Keratinocyte (primary cell): ENCODE measurements around the gene LRRN4CL. TPM values are rescaled to one million over a fixed set of nuclear protein-coding genes. Genes with fewer than 3 reads are reported as not detected.
"Not testable (repeated sequence)": the region's sequence is repeated elsewhere in the genome, so short reads cannot be mapped to it uniquely, and the experiment has no call there.

ENCODE experiments used
- DNase-seq: peaks from one replicate; pipeline ENCODE4 v3.0.0-alpha.2; 2011; ENCODE audit warnings: low read depth, missing footprints, low spot score
- FAIRE-seq: peaks from 2 replicates; lab custom pipeline; 2011; peaks lifted over from hg19 to GRCh38; lab: Jason Lieb, UNC
- H2AFZ ChIP-seq: 2 replicates; pipeline ENCODE4 v1.6.0; 2012; ENCODE audit warnings: low read length, control low read depth, inconsistent platforms; ENCODE audit not compliant: control insufficient read depth
- H3K27ac ChIP-seq: 2 replicates; pipeline ENCODE4 v1.5.1; 2011; ENCODE audit warnings: low read length; ENCODE audit not compliant: control insufficient read depth, insufficient read depth
- H3K27me3 ChIP-seq: 3 replicates; pipeline ENCODE4 v1.6.0; 2011; ENCODE audit warnings: low read length; ENCODE audit not compliant: control insufficient read depth, insufficient read depth; ENCODE audit errors: extremely low read depth
- H3K36me3 ChIP-seq, 2 experiments: 2 replicates in 1 of 2; 3 replicates in 1 of 2; pipeline ENCODE4 v1.5.1; 2011; ENCODE audit warnings: low read length in 2 of 2, mild to moderate bottlenecking in 1 of 2; ENCODE audit not compliant: control insufficient read depth in 2 of 2, insufficient read depth in 2 of 2; ENCODE audit errors: extremely low read depth in 1 of 2
- H3K4me1 ChIP-seq: 3 replicates; pipeline ENCODE4 v1.5.1; 2011; ENCODE audit warnings: low read length; ENCODE audit not compliant: control insufficient read depth, insufficient read depth; ENCODE audit errors: extremely low read depth
- H3K4me2 ChIP-seq: 3 replicates; pipeline ENCODE4 v1.6.0; 2011; ENCODE audit warnings: low read depth, low read length; ENCODE audit not compliant: control insufficient read depth, insufficient read depth; ENCODE audit errors: extremely low read depth
- H3K4me3 ChIP-seq, 3 experiments: fragments of 200-600 bp in 1 of 3; sonication (generic) in 1 of 3; 2 replicates in 2 of 3; 3 replicates in 1 of 3; pipeline ENCODE4 v1.5.1; 2011 to 2016; ENCODE audit warnings: low read length in 3 of 3, mild to moderate bottlenecking in 3 of 3, control low read depth in 2 of 3, inconsistent platforms in 1 of 3, low read depth in 1 of 3, mixed read lengths in 1 of 3, mixed run types in 1 of 3, moderate library complexity in 1 of 3; ENCODE audit not compliant: control insufficient read depth in 2 of 3, insufficient read depth in 2 of 3; ENCODE audit errors: extremely low read depth in 1 of 3
- H3K79me2 ChIP-seq: 2 replicates; pipeline ENCODE4 v1.6.0; 2012; ENCODE audit warnings: low read length; ENCODE audit not compliant: control insufficient read depth, insufficient read depth
- H3K9ac ChIP-seq: 3 replicates; pipeline ENCODE4 v1.6.0; 2011; ENCODE audit warnings: low read length; ENCODE audit not compliant: control insufficient read depth, insufficient read depth; ENCODE audit errors: extremely low read depth
- H3K9me1 ChIP-seq: 3 replicates; pipeline ENCODE4 v1.6.0; 2011; ENCODE audit warnings: low read length; ENCODE audit not compliant: control insufficient read depth, insufficient read depth; ENCODE audit errors: extremely low read depth
- H3K9me3 ChIP-seq: 2 replicates; pipeline ENCODE4 v1.5.1; 2012; ENCODE audit warnings: low read depth, low read length; ENCODE audit not compliant: control insufficient read depth
- H4K20me1 ChIP-seq: 3 replicates; pipeline ENCODE4 v1.6.0; 2011; ENCODE audit warnings: low read length; ENCODE audit not compliant: control insufficient read depth, insufficient read depth; ENCODE audit errors: extremely low read depth
- EZH2 ChIP-seq: IDR thresholded peaks from one replicate; pipeline ENCODE4 v1.6.1; 2012; ENCODE audit warnings: inconsistent platforms, mild to moderate bottlenecking, low read length, moderate library complexity
- dilution Hi-C: fragments of 300-500 bp; cut with MboI; formaldehyde crosslinking; loops from one replicate; pipeline ENCODE4 v1.7.0; 2020; ENCODE audit warnings: low sequenced_read_pairs; ENCODE audit not compliant: extremely low pct_ligation_motif_present
- polyA plus RNA-seq, 5 experiments: library from polyadenylated mRNA; depleted of rRNA in 3 of 5; stranded (reverse) in 3 of 5; stranded (forward) in 1 of 5; unstranded in 1 of 5; fragments of >200 nt; gene quantifications; 1 replicate in 1 of 5; 2 replicates in 3 of 5; 3 replicates in 1 of 5; pipeline versions ENCODE4 v1.2.1 to v1.2.3, GENCODE V29; 2011 to 2012; ENCODE audit warnings: missing spikeins in 2 of 5, low read depth in 1 of 5, low replicate concordance in 1 of 5
- TF ChIP-seq, protein P1 (sequence below), 3 experiments: IDR thresholded peaks in 1 of 3; conservative IDR thresholded peaks in 1 of 3; optimal IDR thresholded peaks in 1 of 3; 2 replicates in 2 of 3; 3 replicates in 1 of 3; pipeline versions ENCODE3 to v1.5.1; 2011; ENCODE audit warnings: low read length in 3 of 3, mild to moderate bottlenecking in 3 of 3, moderate library complexity in 2 of 3, control low read depth in 1 of 3, inconsistent platforms in 1 of 3; ENCODE audit not compliant: insufficient read depth in 2 of 3; ENCODE audit errors: extremely low read depth in 1 of 3

LRRN4CL gene
- polyA plus RNA-seq, 1 donor (not counting 4 experiments of a cell fraction or from before 2014, with no cell fraction given): 0.08 TPM

DNA sequence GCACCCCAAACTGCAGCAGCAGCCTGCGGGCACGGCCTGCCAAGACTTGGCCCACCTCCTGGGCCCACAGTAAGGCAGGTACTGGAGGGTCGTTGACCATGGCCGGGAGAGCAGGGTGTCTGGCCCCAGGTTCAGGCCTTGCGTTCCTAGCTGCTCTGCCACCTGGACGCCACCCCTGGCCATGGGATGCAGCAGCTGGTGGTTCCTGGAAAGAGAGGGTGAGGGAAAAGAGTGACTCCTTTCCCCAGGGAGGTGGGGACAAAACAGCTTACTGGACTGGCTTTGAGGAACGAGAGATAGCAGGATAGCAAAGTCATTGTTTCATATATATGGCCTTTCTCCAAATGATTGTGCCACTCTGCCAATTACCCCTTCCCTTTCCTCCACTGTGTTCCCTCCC lies 16.1 kb upstream of the LRRN4CL start:
- Histone ChIP-seq H3K27me3 (no peaks in the 10 kb centered on the region), H3K9me1 (no peaks in the 10 kb centered on the region), H3K9me3 (no peaks in the 10 kb centered on the region), H3K9ac (peak overlapping the region; percentile 86), H3K36me3 (peaks cover 2 to 8% of the 10 kb centered on the region in 2 experiments), H4K20me1 (no peaks in the 10 kb centered on the region), H3K79me2 (no peaks in the 10 kb centered on the region), H2AFZ (peak overlapping the region; percentile 92), H3K4me3 (peak overlapping the region; percentile 59 to 95 (median 72)), H3K4me1 (peaks cover 36% of the 10 kb centered on the region), H3K27ac (peak overlapping the region; percentile 87), H3K4me2 (peak overlapping the region; percentile 99)
- dilution Hi-C loops: no loop called here
- FAIRE-seq (no peak), DNase-seq (no peak)
- TF ChIP-seq, protein P1, sequence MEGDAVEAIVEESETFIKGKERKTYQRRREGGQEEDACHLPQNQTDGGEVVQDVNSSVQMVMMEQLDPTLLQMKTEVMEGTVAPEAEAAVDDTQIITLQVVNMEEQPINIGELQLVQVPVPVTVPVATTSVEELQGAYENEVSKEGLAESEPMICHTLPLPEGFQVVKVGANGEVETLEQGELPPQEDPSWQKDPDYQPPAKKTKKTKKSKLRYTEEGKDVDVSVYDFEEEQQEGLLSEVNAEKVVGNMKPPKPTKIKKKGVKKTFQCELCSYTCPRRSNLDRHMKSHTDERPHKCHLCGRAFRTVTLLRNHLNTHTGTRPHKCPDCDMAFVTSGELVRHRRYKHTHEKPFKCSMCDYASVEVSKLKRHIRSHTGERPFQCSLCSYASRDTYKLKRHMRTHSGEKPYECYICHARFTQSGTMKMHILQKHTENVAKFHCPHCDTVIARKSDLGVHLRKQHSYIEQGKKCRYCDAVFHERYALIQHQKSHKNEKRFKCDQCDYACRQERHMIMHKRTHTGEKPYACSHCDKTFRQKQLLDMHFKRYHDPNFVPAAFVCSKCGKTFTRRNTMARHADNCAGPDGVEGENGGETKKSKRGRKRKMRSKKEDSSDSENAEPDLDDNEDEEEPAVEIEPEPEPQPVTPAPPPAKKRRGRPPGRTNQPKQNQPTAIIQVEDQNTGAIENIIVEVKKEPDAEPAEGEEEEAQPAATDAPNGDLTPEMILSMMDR (optimal IDR thresholded peaks at IDR 0.05 in 1 of 3, IDR thresholded peaks at IDR 0.05 in 1 of 3, conservative IDR thresholded peaks at IDR 0.05 in 1 of 3; ENCODE audit: extremely low read depth in 1 of 3, insufficient read depth in 2 of 3, low read length in 3 of 3): peak in 2 of 3 experiments; percentile 13 to 26
- TF ChIP-seq EZH2: no peak

DNA sequence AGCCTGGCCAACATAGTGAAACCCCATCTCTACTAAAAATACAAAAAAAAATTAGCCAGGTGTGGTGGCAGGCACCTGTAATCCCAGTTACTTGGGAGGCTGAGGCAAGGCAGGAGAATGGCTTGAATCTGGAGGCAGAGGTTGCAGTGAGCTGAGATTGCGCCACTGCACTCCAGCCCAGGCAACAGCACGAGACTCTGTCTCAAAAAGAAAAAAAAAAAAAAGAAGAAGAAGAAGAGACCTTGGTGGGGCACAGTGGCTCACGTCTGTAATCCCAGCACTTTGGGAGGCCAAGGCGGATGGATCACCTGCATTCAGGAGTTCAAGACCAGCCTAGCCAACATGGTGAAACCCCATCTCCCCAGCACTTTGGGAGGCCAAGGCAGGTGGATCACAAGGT lies 14.6 kb upstream of the LRRN4CL start:
- H4K20me1 ChIP-seq, H3K27me3 ChIP-seq, H3K9ac ChIP-seq, H3K9me1 ChIP-seq, DNase-seq, H3K4me3 ChIP-seq, H2AFZ ChIP-seq, FAIRE-seq, dilution Hi-C loops, H3K36me3 ChIP-seq, H3K79me2 ChIP-seq, H3K27ac ChIP-seq, H3K4me2 ChIP-seq, H3K9me3 ChIP-seq: not testable (repeated sequence)
- peaks cover 25% of the 10 kb centered on the region for H3K4me1 ChIP-seq

DNA sequence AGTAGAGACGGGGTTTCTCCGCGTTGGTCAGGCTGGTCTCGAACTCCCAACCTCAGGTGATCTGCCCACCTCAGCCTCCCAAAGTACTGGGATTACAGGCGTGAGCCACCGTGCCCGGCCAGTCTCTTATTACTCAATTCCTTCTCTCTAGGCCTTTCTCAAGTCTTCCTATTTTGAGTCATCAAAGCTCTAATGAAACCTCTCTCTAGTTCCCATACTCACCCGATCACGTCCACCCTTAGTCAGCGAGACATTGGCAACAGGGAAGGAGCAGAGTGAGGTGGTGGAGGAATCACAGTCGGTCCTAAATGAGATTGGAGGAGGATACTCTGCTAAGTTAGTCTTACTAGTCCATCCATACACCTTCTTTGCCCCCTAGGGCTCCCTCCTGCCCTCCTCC lies 12.9 kb upstream of the LRRN4CL start:
- no peak overlapping the region for H3K27ac ChIP-seq
- H3K4me3 ChIP-seq: no peak overlapping the region
- H3K79me2 ChIP-seq: no peaks in the 10 kb centered on the region
- H3K4me2 ChIP-seq: no peak overlapping the region
- H3K9me3 ChIP-seq: no peaks in the 10 kb centered on the region
- FAIRE-seq: no peak
- DNase-seq: no peak
- dilution Hi-C loops: no loop called here
- H3K9ac ChIP-seq: no peak overlapping the region
- H3K27me3 ChIP-seq: no peaks in the 10 kb centered on the region
- H3K36me3 ChIP-seq: peaks cover 0 to 5% of the 10 kb centered on the region in 2 experiments
- H2AFZ ChIP-seq: no peak overlapping the region
- H3K9me1 ChIP-seq: no peaks in the 10 kb centered on the region
- TF ChIP-seq EZH2: no peak
- TF ChIP-seq, protein P1 (optimal IDR thresholded peaks at IDR 0.05 in 1 of 3, IDR thresholded peaks at IDR 0.05 in 1 of 3, conservative IDR thresholded peaks at IDR 0.05 in 1 of 3; ENCODE audit: extremely low read depth in 1 of 3, insufficient read depth in 2 of 3, low read length in 3 of 3): no peak
- H3K4me1 ChIP-seq: peaks cover 17% of the 10 kb centered on the region
- no peaks in the 10 kb centered on the region for H4K20me1 ChIP-seq
